ENCODE measurements around the gene MRPL47. TPM values are rescaled to one million over a fixed set of nuclear protein-coding genes. Genes with fewer than 3 reads are reported as not detected.

The MRPL47 gene
- total RNA-seq, 1 donor, result 32.2 TPM

DNA sequence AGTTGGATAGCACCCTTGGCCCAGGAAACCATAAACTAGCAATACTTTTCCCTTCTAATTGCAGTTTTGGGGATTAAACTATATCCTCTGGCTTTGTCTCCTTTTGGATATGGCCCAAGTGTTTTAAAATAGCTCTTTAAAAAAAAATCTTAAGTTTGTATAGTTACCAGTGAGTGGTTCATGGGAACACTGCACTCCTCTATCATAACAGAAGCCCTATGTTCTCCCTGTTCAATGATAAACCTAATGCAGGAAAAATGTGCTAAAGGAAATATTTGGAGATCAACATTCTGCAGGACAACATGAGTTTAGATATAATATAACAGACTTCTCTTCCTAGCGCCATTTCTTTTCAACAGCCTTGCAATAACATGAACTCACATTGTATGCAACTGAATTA lies 13.1 kb downstream of the MRPL47 start:
- TF ChIP-seq, protein P1, sequence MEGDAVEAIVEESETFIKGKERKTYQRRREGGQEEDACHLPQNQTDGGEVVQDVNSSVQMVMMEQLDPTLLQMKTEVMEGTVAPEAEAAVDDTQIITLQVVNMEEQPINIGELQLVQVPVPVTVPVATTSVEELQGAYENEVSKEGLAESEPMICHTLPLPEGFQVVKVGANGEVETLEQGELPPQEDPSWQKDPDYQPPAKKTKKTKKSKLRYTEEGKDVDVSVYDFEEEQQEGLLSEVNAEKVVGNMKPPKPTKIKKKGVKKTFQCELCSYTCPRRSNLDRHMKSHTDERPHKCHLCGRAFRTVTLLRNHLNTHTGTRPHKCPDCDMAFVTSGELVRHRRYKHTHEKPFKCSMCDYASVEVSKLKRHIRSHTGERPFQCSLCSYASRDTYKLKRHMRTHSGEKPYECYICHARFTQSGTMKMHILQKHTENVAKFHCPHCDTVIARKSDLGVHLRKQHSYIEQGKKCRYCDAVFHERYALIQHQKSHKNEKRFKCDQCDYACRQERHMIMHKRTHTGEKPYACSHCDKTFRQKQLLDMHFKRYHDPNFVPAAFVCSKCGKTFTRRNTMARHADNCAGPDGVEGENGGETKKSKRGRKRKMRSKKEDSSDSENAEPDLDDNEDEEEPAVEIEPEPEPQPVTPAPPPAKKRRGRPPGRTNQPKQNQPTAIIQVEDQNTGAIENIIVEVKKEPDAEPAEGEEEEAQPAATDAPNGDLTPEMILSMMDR (IDR thresholded peaks at IDR 0.05; ENCODE audit: extremely low read depth, low read depth, low read length), result no peak
- no peak overlapping the region for H2AFZ ChIP-seq (ENCODE audit: low read length)
- H3K79me2 ChIP-seq (ENCODE audit: insufficient read depth, low read length), result no peaks in the 10 kb centered on the region
- no peaks in the 10 kb centered on the region for H3K27me3 ChIP-seq (ENCODE audit: insufficient read depth, low read length)
- H3K9me3 ChIP-seq (ENCODE audit: low read depth, low read length), result no peaks in the 10 kb centered on the region
- H3K27ac ChIP-seq (ENCODE audit: low read depth, low read length), result peak overlapping the region; percentile 22
- no peaks in the 10 kb centered on the region for H4K20me1 ChIP-seq (ENCODE audit: insufficient read depth, low read length)
- DNase-seq (ENCODE audit: insufficient read length, low spot score, missing footprints), result no peak
- H3K4me2 ChIP-seq (ENCODE audit: insufficient read depth, low read length), result no peak overlapping the region
- no peak overlapping the region for H3K4me3 ChIP-seq (ENCODE audit: insufficient read depth, low read length)
- H3K36me3 ChIP-seq (ENCODE audit: insufficient read depth, low read length), result peaks cover 71% of the 10 kb centered on the region
- no peaks in the 10 kb centered on the region for H3K4me1 ChIP-seq (ENCODE audit: insufficient read depth, low read length)

DNA sequence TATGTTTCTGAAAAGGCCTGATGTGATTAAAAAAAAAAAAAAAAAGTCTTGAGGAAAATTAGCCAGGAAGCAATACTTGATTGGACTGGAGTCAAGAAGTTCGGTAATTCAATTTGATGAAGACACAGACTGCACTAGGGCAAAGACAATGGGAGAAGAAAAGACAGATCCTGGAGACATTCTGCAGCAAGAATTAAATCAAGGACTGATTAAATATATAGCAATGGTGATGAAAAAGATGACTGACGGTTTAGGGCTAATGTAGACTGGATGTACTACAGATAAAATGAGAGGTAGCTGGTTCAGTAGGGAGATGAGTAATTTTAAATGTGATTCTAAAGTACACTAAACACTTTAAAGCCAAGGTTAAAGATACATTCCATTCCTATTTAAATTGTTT lies 13.8 kb downstream of the MRPL47 start:
- Histone ChIP-seq H4K20me1 (ENCODE audit: insufficient read depth, low read length) (no peaks in the 10 kb centered on the region), H3K9me3 (ENCODE audit: low read depth, low read length) (no peaks in the 10 kb centered on the region), H3K27ac (ENCODE audit: low read depth, low read length) (peak overlapping the region; percentile 22), H3K79me2 (ENCODE audit: insufficient read depth, low read length) (no peaks in the 10 kb centered on the region), H3K4me2 (ENCODE audit: insufficient read depth, low read length) (no peak overlapping the region), H3K36me3 (ENCODE audit: insufficient read depth, low read length) (peaks cover 74% of the 10 kb centered on the region), H3K4me3 (ENCODE audit: insufficient read depth, low read length) (no peak overlapping the region), H3K27me3 (ENCODE audit: insufficient read depth, low read length) (no peaks in the 10 kb centered on the region), H2AFZ (ENCODE audit: low read length) (no peak overlapping the region), H3K4me1 (ENCODE audit: insufficient read depth, low read length) (no peaks in the 10 kb centered on the region)
- DNase-seq (ENCODE audit: insufficient read length, low spot score, missing footprints), result no peak
- TF ChIP-seq, protein P1 (IDR thresholded peaks at IDR 0.05; ENCODE audit: extremely low read depth, low read depth, low read length), result no peak

DNA sequence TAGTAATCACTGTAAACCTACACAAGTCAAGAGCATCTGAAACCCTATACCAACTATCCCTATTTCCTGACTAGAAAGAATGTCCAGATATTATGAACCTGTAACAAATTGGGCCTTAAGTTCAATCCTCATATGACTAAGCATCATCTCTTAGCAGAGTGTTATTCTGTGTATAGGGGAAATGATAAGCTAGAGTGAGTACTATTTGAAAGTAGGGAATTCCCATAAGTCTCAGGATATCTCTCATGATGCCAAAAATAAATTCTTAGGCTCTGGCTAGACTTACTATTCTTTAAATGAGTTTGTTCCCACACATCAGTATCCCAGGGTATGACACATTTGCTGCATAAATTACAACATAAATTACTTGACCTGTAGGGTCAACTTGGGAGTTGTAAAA lies 15.3 kb downstream of the MRPL47 start:
- H3K27ac ChIP-seq (ENCODE audit: low read depth, low read length), result peak overlapping the region; percentile 48
- no peaks in the 10 kb centered on the region for H3K27me3 ChIP-seq (ENCODE audit: insufficient read depth, low read length)
- H3K4me2 ChIP-seq (ENCODE audit: insufficient read depth, low read length), result no peak overlapping the region
- H3K4me3 ChIP-seq (ENCODE audit: insufficient read depth, low read length), result no peak overlapping the region
- no peaks in the 10 kb centered on the region for H3K4me1 ChIP-seq (ENCODE audit: insufficient read depth, low read length)
- no peak for DNase-seq (ENCODE audit: insufficient read length, low spot score, missing footprints)
- no peaks in the 10 kb centered on the region for H3K9me3 ChIP-seq (ENCODE audit: low read depth, low read length)
- no peaks in the 10 kb centered on the region for H3K79me2 ChIP-seq (ENCODE audit: insufficient read depth, low read length)
- no peak overlapping the region for H2AFZ ChIP-seq (ENCODE audit: low read length)
- peaks cover 73% of the 10 kb centered on the region for H3K36me3 ChIP-seq (ENCODE audit: insufficient read depth, low read length)
- no peaks in the 10 kb centered on the region for H4K20me1 ChIP-seq (ENCODE audit: insufficient read depth, low read length)
- TF ChIP-seq, protein P1 (IDR thresholded peaks at IDR 0.05; ENCODE audit: extremely low read depth, low read depth, low read length), result no peak

DNA sequence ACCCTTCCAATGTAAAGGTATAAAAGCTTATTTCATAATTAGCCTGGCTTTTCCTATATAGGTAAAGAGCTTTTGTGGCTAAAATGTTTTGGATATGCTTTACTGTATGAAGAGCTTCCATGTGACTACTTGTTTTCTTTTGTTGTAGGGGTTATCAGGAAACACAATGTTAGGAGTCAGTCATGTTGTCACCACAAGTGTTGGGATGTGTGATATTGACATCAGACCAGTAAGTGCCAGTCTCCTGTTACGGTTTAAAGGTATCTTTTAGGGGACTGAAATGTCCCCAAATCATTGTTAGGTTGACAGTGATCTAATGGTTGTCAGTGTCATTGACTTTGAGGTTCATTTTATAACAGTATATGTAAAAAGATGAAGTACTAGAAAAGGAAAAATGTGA lies 23.4 kb downstream of the MRPL47 start:
- Histone ChIP-seq H3K4me1 (ENCODE audit: insufficient read depth, low read length) (no peaks in the 10 kb centered on the region), H3K4me2 (ENCODE audit: insufficient read depth, low read length) (no peak overlapping the region), H3K36me3 (ENCODE audit: insufficient read depth, low read length) (peaks cover 47% of the 10 kb centered on the region), H3K27me3 (ENCODE audit: insufficient read depth, low read length) (no peaks in the 10 kb centered on the region), H4K20me1 (ENCODE audit: insufficient read depth, low read length) (no peaks in the 10 kb centered on the region), H2AFZ (ENCODE audit: low read length) (no peak overlapping the region), H3K4me3 (ENCODE audit: insufficient read depth, low read length) (no peak overlapping the region), H3K9me3 (ENCODE audit: low read depth, low read length) (no peaks in the 10 kb centered on the region), H3K79me2 (ENCODE audit: insufficient read depth, low read length) (no peaks in the 10 kb centered on the region), H3K27ac (ENCODE audit: low read depth, low read length) (no peak overlapping the region)
- TF ChIP-seq, protein P1 (IDR thresholded peaks at IDR 0.05; ENCODE audit: extremely low read depth, low read depth, low read length), result no peak
- DNase-seq (ENCODE audit: insufficient read length, low spot score, missing footprints), result no peak

Data from osteoblast (primary cell).